NCI-H748 (cell line): ENCODE data around the gene PXK.
"Not testable (repeated sequence)": the region's sequence is repeated elsewhere in the genome, so short reads cannot be mapped to it uniquely, and the experiment has no call there.

ENCODE experiments used
- DNase-seq: peaks from one replicate; lab custom pipeline; 2025; ENCODE audit not compliant: unreplicated experiment; lab: John Stamatoyannopoulos, UW

The PXK gene

GRCh38 chr3:58416191-58416590, 83.5 kb downstream of the PXK start:
- no peak for DNase-seq

- no peak for DNase-seq
These were observed 84.4 kb downstream of the PXK start for GRCh38 chr3:58417075-58417474.

DNA sequence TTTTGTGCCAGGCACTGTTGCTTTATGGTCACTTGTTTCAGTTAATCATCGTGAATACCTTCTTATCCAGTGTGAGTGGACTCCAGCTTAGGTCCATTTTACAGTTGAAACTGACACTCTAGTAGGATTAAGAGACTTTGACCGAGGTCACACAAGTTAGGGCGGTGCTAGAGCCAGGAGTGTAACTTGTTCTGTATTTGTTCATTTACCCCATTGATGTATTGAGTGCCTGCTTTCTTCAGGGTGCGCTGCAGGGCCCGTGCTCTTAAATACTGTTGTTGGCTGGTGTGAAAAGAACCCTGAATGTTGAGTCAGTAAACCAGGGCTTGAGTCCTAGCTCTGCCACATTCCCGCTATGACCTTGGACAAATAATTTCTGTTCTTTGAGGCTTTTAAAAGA, 85.5 kb downstream of the PXK start:
- DNase-seq: no peak

GRCh38 chr3:58419780-58420507, 87.3 kb downstream of the PXK start:
- DNase-seq: no peak

DNA sequence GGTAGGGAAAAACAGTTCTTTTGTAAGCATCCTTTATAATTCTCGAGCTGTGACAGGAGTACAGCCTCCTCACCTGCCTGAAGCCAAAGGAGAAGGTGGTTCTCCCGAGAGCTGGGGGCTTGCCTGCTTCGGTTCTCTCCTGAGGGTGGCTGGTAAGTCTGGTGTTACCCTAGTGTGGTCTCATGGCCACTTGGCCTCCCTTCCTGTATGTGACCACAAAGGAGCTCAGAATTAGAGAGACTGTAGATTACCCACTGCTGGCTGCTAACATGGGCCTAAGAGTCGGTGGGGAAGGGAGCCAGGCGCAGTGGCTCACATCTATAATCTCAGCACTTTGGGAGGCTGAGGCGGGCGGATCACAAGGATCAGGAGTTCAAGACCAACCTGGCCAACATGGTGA, 88.3 kb downstream of the PXK start:
- no peak for DNase-seq

- DNase-seq: no peak
These were observed 90.1 kb downstream of the PXK start for GRCh38 chr3:58422756-58423325.

DNA sequence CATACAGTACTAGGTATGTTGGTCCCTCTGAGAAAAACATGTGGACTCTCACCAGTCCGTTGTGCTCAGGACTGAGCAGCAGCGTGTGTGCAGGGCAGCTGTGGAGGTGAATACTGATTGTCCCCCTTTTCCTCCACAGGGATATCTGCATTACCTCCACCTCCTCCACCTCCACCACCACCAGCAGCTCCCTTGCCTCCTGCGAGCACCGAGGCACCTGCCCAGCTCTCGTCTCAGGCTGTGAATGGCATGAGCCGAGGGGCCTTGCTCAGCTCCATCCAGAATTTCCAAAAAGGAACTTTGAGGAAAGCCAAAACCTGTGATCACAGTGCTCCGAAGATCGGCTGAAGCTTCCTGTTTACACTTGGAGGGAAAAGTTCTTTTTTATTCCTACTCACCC, 91.9 kb downstream of the PXK start:
- no peak for DNase-seq

GRCh38 chr3:58425782-58426181, 93.1 kb downstream of the PXK start:
- no peak for DNase-seq

GRCh38 chr3:58427661-58428361, 95.1 kb downstream of the PXK start:
- no peak for DNase-seq

DNA sequence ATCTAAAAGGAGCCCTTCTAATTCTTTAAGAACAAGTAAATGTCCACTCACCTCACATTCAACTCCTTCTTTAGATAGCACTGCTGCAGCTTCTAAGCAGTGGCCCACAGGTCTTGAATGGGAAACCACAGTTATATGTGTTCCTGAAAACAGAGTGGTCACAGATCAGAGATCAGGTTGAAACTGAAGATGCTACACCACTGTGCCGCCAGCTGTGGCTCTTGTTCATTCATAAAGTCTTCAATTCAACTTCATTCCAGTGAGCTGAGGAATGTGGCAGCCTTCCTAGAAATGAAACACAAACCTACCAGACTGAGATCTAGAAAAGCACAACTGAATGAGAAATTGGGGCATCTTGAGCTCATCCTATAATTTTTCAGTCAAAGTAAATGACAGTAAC, 97.0 kb downstream of the PXK start:
- DNase-seq: no peak

- DNase-seq: no peak
These were observed 100.2 kb downstream of the PXK start for GRCh38 chr3:58432905-58433304.

- peak; percentile 90 for DNase-seq
These were observed 100.9 kb downstream of the PXK start, which contains the start of gene PDHB for GRCh38 chr3:58433400-58434167. Gene PDHB (minus strand): TSS chr3:58433832. CDS start chr3:58433809, 23 bp downstream.

DNA sequence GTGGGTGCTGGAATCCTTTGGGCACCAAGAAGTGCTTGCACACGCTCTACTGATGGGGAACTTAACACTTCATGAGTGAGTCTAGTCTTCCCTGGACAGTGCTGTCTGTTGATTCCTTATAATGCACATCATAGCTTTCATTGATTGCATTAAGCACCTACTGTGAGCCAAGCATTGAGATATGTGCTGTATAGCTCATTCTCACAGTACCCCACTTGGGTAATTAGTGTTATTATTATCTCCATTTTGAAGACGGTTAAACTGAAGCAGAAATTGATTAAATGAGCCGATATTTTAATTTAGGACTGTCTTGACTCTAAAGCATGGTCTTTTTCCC, 101.4 kb downstream of the PXK start:
- no peak for DNase-seq

- DNase-seq: no peak
These were observed 101.8 kb downstream of the PXK start for GRCh38 chr3:58434511-58434910.

DNA sequence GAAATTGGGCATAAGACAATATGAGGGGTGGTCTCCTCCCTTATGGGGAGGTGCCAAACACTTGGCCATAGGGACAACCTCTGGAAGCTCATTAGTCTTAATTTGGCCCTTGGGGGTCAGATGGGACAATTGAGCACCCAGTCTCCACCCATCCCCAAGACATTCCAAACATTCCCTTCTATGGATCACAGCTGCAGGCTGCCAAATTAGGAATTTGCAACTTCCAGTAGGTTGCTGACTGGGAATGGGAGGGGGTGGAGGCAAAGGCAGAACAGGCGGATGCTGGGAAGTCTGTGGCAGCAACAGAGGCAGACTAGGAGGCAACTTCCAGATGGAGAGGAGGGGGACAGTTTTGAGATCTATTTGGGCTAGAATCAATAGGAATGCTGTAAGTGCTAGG, 102.3 kb downstream of the PXK start:
- DNase-seq: no peak

DNA sequence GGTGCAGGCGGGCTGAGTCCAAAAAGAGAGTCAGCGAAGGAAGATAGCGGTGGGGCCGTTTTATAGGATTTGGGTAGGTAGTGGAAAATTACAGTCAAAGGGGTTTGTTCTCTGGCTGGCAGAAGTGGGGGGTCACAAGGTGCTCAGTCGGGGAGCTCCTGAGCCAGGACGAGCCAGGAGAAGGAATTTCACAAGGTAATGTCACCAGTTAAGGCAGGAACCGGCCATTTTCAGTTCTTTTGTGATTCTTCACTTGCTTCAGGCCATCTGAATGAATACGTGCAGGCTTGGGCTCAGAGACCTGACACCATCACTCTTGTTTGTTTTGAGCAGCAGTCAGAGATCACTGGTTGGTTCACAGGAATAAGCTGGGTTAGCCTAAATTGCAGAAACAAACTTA, 104.6 kb downstream of the PXK start:
- not testable (repeated sequence) for DNase-seq

DNA sequence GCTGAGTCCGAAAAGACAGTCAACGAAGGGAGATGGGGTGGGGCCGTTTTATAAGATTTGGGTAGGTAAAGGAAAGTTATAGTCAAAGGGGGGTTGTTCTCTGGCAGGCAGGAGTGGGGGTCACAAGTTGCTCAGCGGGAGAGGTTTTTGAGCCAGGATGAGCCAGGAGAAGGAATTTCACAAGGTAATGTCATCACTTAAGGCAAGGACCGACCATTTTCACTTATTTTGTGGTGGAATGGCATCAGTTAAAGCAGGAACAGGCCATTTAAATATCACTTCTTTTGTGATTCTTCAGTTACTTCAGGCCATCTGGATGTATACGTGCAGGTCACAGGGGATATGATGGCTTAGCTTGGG, 108.3 kb downstream of the PXK start:
- DNase-seq: not testable (repeated sequence)

- no peak for DNase-seq
These were observed 109.1 kb downstream of the PXK start for GRCh38 chr3:58441514-58442450.

DNA sequence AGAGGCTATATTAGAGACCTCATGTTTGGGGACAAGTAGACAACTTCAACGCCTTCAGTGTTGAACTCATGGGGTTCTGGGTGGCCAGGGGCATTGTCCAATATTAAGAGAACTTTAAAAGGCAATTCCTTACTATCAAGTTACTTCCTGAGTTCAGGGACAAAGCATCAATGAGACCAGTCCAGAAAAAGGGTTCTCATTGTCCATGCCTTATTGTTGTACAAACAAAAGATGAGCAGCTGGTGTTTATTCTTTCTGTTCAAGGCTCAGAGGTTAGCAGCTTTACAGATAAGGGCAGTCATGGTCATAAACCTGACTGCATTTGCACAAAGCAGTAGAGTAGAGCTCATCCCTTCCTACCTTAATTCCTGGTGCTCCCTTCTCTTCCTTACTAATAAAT, 119.5 kb downstream of the PXK start:
- peak; percentile 79 for DNase-seq

- no peak for DNase-seq
These were observed 126.5 kb downstream of the PXK start for GRCh38 chr3:58459160-58459559.

GRCh38 chr3:58462829-58463180, 130.1 kb downstream of the PXK start:
- DNase-seq: no peak
